ENCODE data around the gene HS3ST5.

GRCh38 chr6:114075300-114075699 is 267.5 kb downstream of the HS3ST5 start:
- TF ChIP-seq CTCF (IDR thresholded peaks at IDR 0.05) = no peak
- no peak for TF ChIP-seq POLR2A (IDR thresholded peaks at IDR 0.05)

Data from esophagus squamous epithelium (tissue), 4 donors.